GOT3 (cell line): ENCODE results near the gene PTGFRN.

Experiments
- DNase-seq: peaks from one replicate; lab custom pipeline; 2025; ENCODE audit warnings: mixed read lengths; lab: John Stamatoyannopoulos, UW

Gene PTGFRN

GRCh38 chr1:117033772-117034171 lies 124.1 kb downstream of the PTGFRN start:
- no peak for DNase-seq

DNA sequence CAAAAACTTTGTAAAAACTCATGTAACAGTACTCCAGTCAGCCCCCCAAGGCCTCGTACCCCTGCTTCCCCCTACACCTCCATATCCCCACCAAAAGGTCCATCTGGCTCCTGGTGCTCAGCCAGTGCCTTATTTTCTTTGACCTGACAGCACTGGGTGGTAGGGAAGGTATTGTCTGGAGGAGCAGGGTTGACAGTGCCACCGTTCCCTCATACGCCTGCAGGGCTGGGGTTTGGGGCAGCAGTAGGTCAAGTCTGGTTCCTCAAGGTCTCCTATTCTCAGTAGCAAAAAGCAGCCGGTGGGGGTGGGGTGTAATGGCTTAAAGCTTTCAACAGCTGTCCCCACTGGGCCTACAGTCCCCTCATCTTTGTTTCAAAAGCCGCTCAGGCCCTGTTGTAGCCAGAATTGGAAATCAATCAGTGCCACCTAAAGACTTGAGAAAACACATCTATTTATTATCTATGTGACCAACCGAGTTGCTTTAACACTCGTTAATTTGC lies 125.1 kb downstream of the PTGFRN start:
- no peak for DNase-seq

- no peak for DNase-seq
Observed at GRCh38 chr1:117036018-117036461, 126.3 kb downstream of the PTGFRN start.

GRCh38 chr1:117037802-117038201 lies 128.1 kb downstream of the PTGFRN start:
- DNase-seq: no peak

- DNase-seq: no peak
Observed at GRCh38 chr1:117038236-117038635, 128.5 kb downstream of the PTGFRN start.
